ENCODE results near the gene CLP1. TPM values are rescaled to one million over a fixed set of nuclear protein-coding genes. Genes with fewer than 3 reads are reported as not detected.
A peak's percentile ranks its signal among the peaks of the same experiment; 100 is the strongest.

The CLP1 gene
- total RNA-seq, 1 donor: 15.2 TPM

GRCh38 chr11:57637626-57638004 lies 19.9 kb upstream of the CLP1 start:
- peaks cover 24% of the 10 kb centered on the region for H3K4me1 ChIP-seq (ENCODE audit: insufficient read depth, low read length)
- H3K9me3 ChIP-seq (ENCODE audit: low read depth, low read length): no peaks in the 10 kb centered on the region
- H4K20me1 ChIP-seq (ENCODE audit: insufficient read depth, low read length): peaks cover 28% of the 10 kb centered on the region
- peak overlapping the region; percentile 97 for H2AFZ ChIP-seq (ENCODE audit: low read length)
- H3K4me3 ChIP-seq (ENCODE audit: insufficient read depth, low read length): peak overlapping the region; percentile 97
- peaks cover 6% of the 10 kb centered on the region for H3K27me3 ChIP-seq (ENCODE audit: insufficient read depth, low read length)
- DNase-seq (ENCODE audit: insufficient read length, low spot score, missing footprints): no peak
- H3K36me3 ChIP-seq (ENCODE audit: insufficient read depth, low read length): peaks cover 6% of the 10 kb centered on the region
- H3K79me2 ChIP-seq (ENCODE audit: insufficient read depth, low read length): peaks cover 34% of the 10 kb centered on the region
- no peak for TF ChIP-seq CTCF (IDR thresholded peaks at IDR 0.05; ENCODE audit: extremely low read depth, low read depth, low read length)
- peak overlapping the region; percentile 48 for H3K27ac ChIP-seq (ENCODE audit: low read depth, low read length)
- peak overlapping the region; percentile 94 for H3K4me2 ChIP-seq (ENCODE audit: insufficient read depth, low read length)

- peaks cover 6% of the 10 kb centered on the region for H3K27me3 ChIP-seq (ENCODE audit: insufficient read depth, low read length)
- H2AFZ ChIP-seq (ENCODE audit: low read length): peak overlapping the region; percentile 97
- no peak for TF ChIP-seq CTCF (IDR thresholded peaks at IDR 0.05; ENCODE audit: extremely low read depth, low read depth, low read length)
- peaks cover 31% of the 10 kb centered on the region for H4K20me1 ChIP-seq (ENCODE audit: insufficient read depth, low read length)
- H3K4me1 ChIP-seq (ENCODE audit: insufficient read depth, low read length): peaks cover 24% of the 10 kb centered on the region
- no peaks in the 10 kb centered on the region for H3K9me3 ChIP-seq (ENCODE audit: low read depth, low read length)
- peak overlapping the region; percentile 97 for H3K4me3 ChIP-seq (ENCODE audit: insufficient read depth, low read length)
- H3K36me3 ChIP-seq (ENCODE audit: insufficient read depth, low read length): peaks cover 6% of the 10 kb centered on the region
- H3K4me2 ChIP-seq (ENCODE audit: insufficient read depth, low read length): peak overlapping the region; percentile 94
- peak overlapping the region; percentile 71 for H3K27ac ChIP-seq (ENCODE audit: low read depth, low read length)
- peak; percentile 99 for DNase-seq (ENCODE audit: insufficient read length, low spot score, missing footprints)
- H3K79me2 ChIP-seq (ENCODE audit: insufficient read depth, low read length): peaks cover 34% of the 10 kb centered on the region
Observed at GRCh38 chr11:57638005-57638781, 19.4 kb upstream of the CLP1 start.

GRCh38 chr11:57638811-57639320 lies 18.7 kb upstream of the CLP1 start:
- Histone ChIP-seq H2AFZ (ENCODE audit: low read length) (peak overlapping the region; percentile 89), H3K9me3 (ENCODE audit: low read depth, low read length) (no peaks in the 10 kb centered on the region), H3K4me2 (ENCODE audit: insufficient read depth, low read length) (peak overlapping the region; percentile 94), H3K36me3 (ENCODE audit: insufficient read depth, low read length) (peaks cover 9% of the 10 kb centered on the region), H3K27me3 (ENCODE audit: insufficient read depth, low read length) (peaks cover 6% of the 10 kb centered on the region), H4K20me1 (ENCODE audit: insufficient read depth, low read length) (peaks cover 37% of the 10 kb centered on the region), H3K4me1 (ENCODE audit: insufficient read depth, low read length) (peaks cover 24% of the 10 kb centered on the region), H3K4me3 (ENCODE audit: insufficient read depth, low read length) (peak overlapping the region; percentile 97), H3K27ac (ENCODE audit: low read depth, low read length) (peak overlapping the region; percentile 71), H3K79me2 (ENCODE audit: insufficient read depth, low read length) (peaks cover 34% of the 10 kb centered on the region)
- DNase-seq (ENCODE audit: insufficient read length, low spot score, missing footprints): no peak
- TF ChIP-seq CTCF (IDR thresholded peaks at IDR 0.05; ENCODE audit: extremely low read depth, low read depth, low read length): no peak

GRCh38 chr11:57639321-57640067 lies 18.1 kb upstream of the CLP1 start:
- H3K79me2 ChIP-seq (ENCODE audit: insufficient read depth, low read length): peaks cover 34% of the 10 kb centered on the region
- peaks cover 6% of the 10 kb centered on the region for H3K27me3 ChIP-seq (ENCODE audit: insufficient read depth, low read length)
- peak overlapping the region; percentile 97 for H3K4me3 ChIP-seq (ENCODE audit: insufficient read depth, low read length)
- peak; percentile 90 for DNase-seq (ENCODE audit: insufficient read length, low spot score, missing footprints)
- peak overlapping the region; percentile 71 for H3K27ac ChIP-seq (ENCODE audit: low read depth, low read length)
- H2AFZ ChIP-seq (ENCODE audit: low read length): peak overlapping the region; percentile 41
- peak; percentile 11 for TF ChIP-seq CTCF (IDR thresholded peaks at IDR 0.05; ENCODE audit: extremely low read depth, low read depth, low read length)
- H3K9me3 ChIP-seq (ENCODE audit: low read depth, low read length): no peaks in the 10 kb centered on the region
- H3K36me3 ChIP-seq (ENCODE audit: insufficient read depth, low read length): peaks cover 10% of the 10 kb centered on the region
- peaks cover 41% of the 10 kb centered on the region for H4K20me1 ChIP-seq (ENCODE audit: insufficient read depth, low read length)
- H3K4me2 ChIP-seq (ENCODE audit: insufficient read depth, low read length): peak overlapping the region; percentile 94
- H3K4me1 ChIP-seq (ENCODE audit: insufficient read depth, low read length): peaks cover 25% of the 10 kb centered on the region

All from osteoblast (primary cell).